PFSK-1 (cell line): ENCODE measurements around the gene CCDC138.

Experiments used
- FOXP2 ChIP-seq: optimal IDR thresholded peaks from 2 replicates; pipeline ENCODE3; 2011; ENCODE audit warnings: borderline replicate concordance, control low read depth, inconsistent platforms; ENCODE audit not compliant: insufficient read depth; ENCODE audit errors: extremely low read length, extremely low read depth
- POLR2AphosphoS5 ChIP-seq: IDR thresholded peaks from 2 replicates; pipeline ENCODE4 v1.6.1; 2012; ENCODE audit warnings: low read depth, mild to moderate bottlenecking, control low read depth, low read length, moderate library complexity
- SIN3A ChIP-seq: IDR thresholded peaks from 2 replicates; pipeline ENCODE4 v1.6.1; 2012; ENCODE audit warnings: mild to moderate bottlenecking, low read length, moderate library complexity, borderline replicate concordance; ENCODE audit not compliant: insufficient read depth
- TAF1 ChIP-seq: IDR thresholded peaks from 2 replicates; pipeline ENCODE4 v1.6.1; 2012; ENCODE audit warnings: low read length, control low read depth, borderline replicate concordance; ENCODE audit not compliant: insufficient read depth
- TF ChIP-seq, protein P1 (sequence below), 2 experiments: IDR thresholded peaks; 2 replicates each; pipeline versions ENCODE4 v1.6.1 to v1.8.0; 2011 to 2012; ENCODE audit warnings: low read depth in 2 of 2, low read length in 2 of 2, control low read depth in 1 of 2, inconsistent platforms in 1 of 2, mild to moderate bottlenecking in 1 of 2, moderate library complexity in 1 of 2; ENCODE audit not compliant: insufficient read depth in 1 of 2

CCDC138 gene

DNA sequence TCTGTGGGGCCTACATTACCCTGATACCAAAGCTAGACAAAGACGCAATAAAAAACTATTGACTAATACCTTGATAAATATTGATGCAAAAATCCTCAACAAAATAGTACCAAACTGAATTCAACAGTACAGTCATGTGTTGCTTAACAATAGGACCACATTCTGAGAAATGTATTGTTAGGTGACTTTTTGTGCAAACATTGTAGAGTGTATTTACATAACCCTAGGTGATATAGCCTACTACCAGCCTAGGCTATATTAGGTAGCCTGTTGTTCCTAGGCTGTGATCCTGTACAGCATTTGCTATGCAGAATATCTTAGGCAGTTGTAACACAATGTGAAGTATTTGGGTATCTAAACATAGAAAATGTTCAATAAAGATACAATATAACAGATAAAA lies 36.7 kb downstream of the CCDC138 start:
- TF ChIP-seq TAF1: no peak
- TF ChIP-seq POLR2AphosphoS5: no peak
- no peak for TF ChIP-seq FOXP2
- TF ChIP-seq, protein P1, sequence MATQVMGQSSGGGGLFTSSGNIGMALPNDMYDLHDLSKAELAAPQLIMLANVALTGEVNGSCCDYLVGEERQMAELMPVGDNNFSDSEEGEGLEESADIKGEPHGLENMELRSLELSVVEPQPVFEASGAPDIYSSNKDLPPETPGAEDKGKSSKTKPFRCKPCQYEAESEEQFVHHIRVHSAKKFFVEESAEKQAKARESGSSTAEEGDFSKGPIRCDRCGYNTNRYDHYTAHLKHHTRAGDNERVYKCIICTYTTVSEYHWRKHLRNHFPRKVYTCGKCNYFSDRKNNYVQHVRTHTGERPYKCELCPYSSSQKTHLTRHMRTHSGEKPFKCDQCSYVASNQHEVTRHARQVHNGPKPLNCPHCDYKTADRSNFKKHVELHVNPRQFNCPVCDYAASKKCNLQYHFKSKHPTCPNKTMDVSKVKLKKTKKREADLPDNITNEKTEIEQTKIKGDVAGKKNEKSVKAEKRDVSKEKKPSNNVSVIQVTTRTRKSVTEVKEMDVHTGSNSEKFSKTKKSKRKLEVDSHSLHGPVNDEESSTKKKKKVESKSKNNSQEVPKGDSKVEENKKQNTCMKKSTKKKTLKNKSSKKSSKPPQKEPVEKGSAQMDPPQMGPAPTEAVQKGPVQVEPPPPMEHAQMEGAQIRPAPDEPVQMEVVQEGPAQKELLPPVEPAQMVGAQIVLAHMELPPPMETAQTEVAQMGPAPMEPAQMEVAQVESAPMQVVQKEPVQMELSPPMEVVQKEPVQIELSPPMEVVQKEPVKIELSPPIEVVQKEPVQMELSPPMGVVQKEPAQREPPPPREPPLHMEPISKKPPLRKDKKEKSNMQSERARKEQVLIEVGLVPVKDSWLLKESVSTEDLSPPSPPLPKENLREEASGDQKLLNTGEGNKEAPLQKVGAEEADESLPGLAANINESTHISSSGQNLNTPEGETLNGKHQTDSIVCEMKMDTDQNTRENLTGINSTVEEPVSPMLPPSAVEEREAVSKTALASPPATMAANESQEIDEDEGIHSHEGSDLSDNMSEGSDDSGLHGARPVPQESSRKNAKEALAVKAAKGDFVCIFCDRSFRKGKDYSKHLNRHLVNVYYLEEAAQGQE (IDR thresholded peaks at IDR 0.05; ENCODE audit: insufficient read depth in 1 of 2, low read depth in 2 of 2, low read length in 2 of 2): no peak
- no peak for TF ChIP-seq SIN3A

GRCh38 chr2:108824316-108825070 lies 37.9 kb downstream of the CCDC138 start:
- no peak for TF ChIP-seq TAF1
- TF ChIP-seq SIN3A: no peak
- TF ChIP-seq FOXP2: no peak
- no peak for TF ChIP-seq POLR2AphosphoS5
- TF ChIP-seq, protein P1 (IDR thresholded peaks at IDR 0.05; ENCODE audit: insufficient read depth in 1 of 2, low read depth in 2 of 2, low read length in 2 of 2): no peak

GRCh38 chr2:108825254-108825653 lies 38.7 kb downstream of the CCDC138 start:
- TF ChIP-seq SIN3A (no peak), FOXP2 (no peak), POLR2AphosphoS5 (no peak), TAF1 (no peak)
- TF ChIP-seq, protein P1 (IDR thresholded peaks at IDR 0.05; ENCODE audit: insufficient read depth in 1 of 2, low read depth in 2 of 2, low read length in 2 of 2): no peak

DNA sequence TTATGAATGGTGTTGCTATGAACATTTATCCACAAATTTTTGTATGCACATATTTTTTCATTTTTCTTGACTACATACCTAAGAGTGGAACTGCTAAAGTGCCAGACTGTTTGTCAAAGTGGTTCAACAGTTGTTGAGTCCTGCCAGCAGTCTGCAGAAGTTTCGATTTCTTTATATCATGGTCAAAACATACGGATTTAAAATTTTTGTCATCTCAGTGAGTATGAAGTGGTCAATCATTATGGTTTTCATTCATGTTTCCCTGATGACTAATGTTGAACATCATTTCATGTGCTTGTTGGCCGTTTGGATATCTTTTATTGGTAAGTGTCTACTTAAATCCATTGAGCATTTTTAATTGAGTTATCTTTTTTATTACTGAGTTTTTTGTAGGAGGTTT lies 39.2 kb downstream of the CCDC138 start:
- TF ChIP-seq TAF1: no peak

- TF ChIP-seq FOXP2: no peak
- TF ChIP-seq TAF1: no peak
- no peak for TF ChIP-seq SIN3A
- no peak for TF ChIP-seq POLR2AphosphoS5
- TF ChIP-seq, protein P1 (IDR thresholded peaks at IDR 0.05; ENCODE audit: insufficient read depth in 1 of 2, low read depth in 2 of 2, low read length in 2 of 2): no peak
These were observed 43.2 kb downstream of the CCDC138 start for GRCh38 chr2:108829578-108830310.
